A172 (cell line): ENCODE results near the gene SP3. TPM values are rescaled to one million over a fixed set of nuclear protein-coding genes. Genes with fewer than 3 reads are reported as not detected.

Source experiments
- DNase-seq: peaks from one replicate; pipeline ENCODE4 v3.0.0-alpha.2; 2015; ENCODE audit warnings: low spot score
- total RNA-seq: library from RNA; depleted of rRNA; stranded (reverse); fragments of >200 nt; shearing (Covaris generic); gene quantifications from 2 replicates; pipeline ENCODE4 v1.2.3, GENCODE V29; 2014

The SP3 gene
- total RNA-seq, 1 experiment from 2014 or later = 89.7 TPM

DNA sequence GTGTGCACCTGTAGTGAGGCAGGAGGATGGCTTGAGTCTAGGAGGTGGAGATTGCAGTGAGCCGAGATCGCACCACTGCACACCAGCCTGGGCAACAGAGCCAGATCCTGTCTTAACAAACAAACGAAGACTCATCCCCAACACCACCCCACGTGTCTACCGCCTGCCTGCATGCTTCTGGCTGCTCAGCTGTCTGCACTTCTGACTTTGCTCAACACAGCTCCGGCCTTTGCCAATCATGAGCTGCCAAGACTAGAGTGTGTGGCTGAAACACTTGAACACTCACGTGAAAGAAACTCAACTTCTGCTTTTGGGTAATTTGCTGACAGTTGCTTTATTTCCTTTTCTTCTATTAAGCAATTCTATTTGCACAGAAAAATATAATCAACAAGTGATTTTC is 32.1 kb upstream of the SP3 start:
- no peak for DNase-seq

DNA sequence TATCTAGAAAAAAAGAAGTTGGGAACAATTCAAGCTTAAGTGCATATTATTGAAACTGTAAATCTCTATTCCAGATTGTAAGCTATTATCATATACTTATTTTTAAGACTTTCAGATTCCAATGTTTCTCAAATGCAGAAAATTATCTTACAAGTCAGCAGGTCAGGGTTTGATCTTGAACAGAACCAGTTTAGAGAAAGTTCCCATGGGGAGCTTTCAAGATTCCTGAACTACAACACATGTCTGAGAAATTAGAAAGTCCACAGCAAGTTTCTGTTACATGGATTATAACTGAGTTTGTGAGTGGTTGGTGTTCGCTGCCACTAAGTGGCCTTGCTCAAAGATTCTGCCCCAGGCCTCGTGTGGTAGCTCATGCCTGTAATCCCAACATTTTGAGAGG is 31.6 kb upstream of the SP3 start:
- DNase-seq = no peak

DNA sequence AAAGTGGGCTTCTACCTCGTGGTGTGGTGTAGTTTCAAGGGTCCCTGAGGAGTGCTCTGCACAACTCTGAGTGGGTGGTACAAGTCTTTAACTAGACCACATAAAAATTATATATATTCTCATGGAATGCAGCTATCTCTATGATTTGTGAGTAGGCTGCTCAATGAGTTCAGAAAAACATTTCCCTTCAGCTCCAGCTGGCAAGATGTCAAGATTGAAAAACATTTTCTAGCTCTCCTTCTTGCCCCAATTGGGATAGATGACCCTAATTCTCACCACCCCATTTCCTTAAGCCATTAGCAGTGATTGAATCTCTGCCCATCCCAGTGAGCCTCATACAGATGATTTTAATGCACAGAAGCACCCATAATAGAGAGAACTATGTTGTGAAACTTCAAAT is 28.3 kb upstream of the SP3 start:
- DNase-seq = no peak

DNA sequence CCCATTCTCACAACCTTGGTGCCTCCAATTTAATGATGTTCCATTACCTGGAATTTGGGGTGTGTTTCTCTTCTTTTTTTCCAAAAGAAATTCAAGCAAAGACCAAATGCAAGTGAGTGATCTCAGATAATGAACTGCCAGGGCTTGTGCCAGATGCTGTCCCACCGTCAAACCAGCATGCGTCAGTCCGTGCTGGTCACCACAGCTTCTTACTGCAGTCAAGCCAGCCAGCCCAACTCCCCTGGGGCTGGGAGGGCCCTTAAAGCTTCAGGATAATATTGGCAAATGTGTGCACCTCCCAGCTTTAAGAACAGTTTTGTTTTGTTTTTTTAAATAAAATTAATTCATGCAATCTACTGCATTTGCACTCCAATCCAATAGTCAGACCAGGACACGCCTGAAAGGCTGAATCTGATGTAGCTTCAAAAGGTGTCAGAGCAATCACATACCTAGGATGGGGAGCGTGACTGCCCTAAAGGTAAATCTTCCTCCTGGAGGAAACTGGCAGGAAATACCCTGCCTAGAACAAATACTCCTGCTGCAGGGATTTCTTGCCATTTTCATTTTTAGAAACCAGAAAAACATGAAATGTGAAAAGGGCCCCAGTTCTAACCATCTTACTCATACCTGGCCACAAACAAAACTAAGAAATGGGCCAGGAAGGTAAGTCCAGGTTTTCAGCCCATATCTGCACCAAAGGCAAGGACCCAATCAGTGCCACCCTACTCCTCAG is 26.8 kb upstream of the SP3 start:
- DNase-seq = no peak

DNA sequence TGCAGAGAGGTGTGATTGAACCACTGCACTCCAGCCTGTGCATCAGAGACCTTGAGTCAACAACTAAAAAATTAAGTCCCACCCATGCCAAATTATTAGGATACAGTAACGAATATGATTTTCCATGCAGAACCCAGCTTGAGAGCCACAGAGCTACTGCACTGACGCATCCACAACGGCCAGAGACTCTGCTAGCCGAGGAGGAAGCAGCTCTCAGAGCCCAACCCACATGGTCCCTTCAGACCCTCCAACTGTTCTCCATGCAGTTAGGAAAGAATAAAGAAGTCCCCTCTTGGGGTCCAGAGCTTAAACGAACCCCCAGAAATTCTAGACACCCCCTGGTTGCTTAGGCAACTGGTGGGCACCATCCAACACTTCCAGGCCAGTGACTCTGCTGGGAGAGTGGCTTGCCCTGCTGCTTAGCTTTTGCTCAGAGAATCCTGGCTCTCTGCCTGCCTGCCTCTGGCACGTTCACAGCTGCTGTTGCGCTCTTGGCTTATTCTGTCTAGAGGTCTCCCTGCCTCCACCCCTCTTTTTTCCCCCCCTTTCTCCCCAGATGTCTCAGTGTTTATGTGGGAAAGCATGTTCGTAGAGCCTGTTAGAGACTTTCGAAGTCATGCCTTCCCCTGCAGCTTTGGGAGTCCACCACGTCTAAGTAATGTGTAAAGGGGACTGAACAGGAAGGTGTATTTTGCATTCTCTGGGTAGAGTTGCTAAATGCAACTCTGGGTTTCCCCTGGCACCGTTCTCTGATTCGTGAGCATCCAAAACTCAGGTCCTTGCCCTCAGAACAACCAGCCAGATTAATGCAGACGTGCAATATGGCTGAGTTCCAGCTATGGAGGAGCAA is 26.0 kb upstream of the SP3 start:
- DNase-seq = no peak

DNA sequence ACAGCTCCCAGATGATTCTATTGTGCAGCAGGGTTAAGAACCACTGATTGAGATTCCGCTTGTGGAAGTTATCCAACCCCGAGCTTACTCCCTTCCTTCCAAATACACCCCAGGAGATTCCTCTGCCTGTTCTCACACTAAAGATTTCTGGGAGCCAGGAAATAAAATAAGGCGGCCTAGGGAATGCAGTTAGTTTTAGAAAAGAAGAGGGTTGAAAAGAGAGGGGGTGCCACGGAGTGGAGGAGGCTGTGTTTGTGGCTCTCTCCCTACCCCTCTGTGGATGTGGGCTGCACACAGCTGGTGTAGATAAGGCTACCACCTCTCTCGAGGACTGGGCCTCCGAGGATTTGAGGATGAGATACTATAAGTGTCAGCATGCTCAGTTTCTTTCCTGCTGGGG is 25.1 kb upstream of the SP3 start:
- no peak for DNase-seq

DNA sequence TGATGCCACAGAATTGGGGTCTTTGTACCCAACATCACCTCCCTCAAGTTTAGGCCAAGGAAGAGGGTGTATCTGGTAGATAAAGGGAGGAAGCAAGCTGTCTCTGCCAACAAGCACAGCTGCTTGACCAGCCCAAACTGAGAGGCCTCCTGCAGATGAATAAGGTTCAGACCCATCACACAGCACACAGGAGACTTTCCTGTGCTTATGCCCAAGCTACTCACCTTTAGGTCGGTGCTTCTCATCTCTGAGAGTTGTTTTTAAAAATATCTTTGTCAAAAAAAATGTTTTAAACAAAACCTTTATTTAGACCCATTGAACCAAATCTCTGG is 24.7 kb upstream of the SP3 start:
- no peak for DNase-seq

DNA sequence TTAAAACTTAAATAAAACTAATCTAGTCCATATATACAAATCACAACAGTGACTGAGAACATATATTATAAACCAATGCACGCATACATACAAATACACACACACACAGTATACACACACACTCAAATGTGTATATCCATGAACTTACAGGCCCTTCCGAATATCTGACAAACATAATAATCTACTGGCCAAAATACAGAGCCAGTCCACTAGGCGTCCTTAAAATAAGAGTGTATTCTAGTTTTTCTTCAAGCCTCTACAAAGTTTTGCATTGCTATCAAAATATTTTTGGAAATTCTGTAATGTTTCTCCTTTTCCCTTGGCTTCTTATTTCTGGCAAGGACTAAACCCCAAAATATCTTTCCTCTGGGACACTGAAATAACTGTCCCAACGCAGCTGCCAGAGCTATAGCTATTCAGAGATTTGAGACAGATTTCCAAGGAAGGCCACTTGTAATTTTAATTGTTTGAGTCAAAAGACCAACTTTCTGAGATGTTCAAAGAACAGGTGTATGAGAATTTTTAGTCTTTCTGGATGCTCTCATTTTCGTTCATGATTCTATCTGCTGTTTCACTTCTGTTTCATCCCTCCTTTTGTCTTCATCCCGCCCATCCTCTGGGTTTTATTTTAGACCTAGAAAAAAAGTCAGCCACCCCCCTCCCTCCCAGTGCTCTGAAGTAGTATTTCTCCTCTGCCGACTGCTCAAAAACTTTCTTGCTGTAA is 24.1 kb upstream of the SP3 start:
- DNase-seq = no peak

DNA sequence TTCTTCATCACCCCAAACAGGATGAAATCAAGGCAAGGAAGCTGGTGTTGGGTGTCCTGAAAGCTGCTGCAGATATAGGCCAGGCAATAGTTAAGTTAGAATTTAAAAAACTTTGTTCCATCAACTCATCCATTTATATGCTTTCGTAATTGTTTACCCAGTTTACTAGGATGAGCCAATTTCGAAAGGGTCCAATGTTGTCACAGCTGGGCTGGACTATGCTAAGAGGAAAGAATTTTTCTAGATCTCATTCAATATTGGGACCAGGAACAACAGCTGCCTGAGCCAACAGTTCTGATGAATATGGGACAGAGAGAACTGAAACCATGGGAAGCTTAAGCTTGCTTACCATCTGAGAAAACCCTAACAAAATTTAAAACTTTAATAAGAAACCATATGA is 21.6 kb upstream of the SP3 start:
- no peak for DNase-seq

DNA sequence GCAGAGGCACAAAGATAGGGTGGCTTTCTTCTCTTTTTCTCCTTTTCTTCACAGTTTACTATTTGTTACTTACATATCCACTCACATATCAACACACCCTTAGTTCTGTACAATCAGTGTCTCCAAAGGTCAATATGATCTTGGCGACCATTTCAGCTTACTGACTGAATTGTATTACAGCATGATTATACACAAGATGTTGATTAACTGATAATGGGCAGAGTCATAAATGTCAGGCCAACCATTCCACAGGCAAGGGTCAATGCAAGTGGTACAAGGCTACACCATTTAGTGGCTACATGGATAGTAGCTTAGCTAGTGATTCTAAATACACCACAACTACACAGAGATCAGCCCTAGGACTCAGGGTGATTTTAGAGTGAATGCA is 20.4 kb upstream of the SP3 start:
- DNase-seq = no peak

DNA sequence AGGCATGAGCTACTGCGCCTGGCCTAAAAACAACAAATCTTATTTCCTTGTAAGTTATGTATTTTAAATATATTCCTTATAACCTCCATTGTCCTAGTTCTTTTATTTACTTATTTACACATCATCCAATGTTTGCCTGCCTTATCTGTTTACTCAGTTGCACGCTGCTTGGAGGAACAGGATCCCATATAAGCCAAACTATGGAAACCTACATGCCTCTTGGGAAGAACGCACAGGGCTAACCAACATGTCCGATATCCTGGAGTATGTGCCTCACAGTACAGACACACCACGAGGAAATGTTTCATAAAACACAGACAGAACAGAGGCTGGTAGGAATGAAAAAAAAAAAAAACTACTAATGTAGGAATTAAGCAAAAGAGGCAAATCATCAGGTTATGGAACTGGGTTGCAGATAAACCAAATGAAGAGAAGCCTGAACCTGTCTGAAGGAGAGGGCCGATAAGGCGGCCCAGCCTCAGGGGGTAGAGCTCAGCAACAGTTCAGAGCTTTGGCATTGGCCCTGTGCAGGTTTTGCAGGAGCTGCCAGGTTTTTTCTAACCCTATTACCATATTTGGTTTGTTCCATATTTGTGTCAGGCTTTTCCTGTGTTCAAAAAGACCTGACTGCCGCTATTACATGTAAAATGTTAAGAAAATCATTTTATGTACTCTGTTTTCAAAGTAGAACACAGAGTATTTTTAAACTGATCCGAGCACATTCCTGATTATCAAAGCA is 19.9 kb upstream of the SP3 start:
- no peak for DNase-seq

DNA sequence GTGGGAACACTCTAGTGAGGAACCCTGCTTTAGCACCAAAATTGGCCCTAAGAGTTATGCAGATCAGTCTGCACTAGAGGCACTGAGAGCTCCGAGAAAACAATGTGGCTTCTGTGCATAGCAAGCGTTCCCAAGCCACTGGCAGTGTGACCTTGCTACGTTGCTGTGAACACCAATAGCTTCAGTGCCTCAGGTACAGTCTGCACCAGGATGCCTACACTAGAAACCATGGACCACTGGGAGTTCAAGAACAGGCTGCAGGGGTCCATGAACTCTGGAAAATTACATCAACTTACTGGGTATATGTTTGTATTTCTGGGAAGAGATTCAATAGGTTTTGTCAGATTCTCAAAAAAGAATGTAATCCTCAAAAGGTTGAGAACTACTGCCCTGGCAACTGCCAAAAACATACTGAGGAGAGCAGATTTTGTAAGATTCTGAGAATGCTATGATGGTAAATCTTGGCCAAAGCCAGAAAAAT is 18.3 kb upstream of the SP3 start:
- DNase-seq = no peak

DNA sequence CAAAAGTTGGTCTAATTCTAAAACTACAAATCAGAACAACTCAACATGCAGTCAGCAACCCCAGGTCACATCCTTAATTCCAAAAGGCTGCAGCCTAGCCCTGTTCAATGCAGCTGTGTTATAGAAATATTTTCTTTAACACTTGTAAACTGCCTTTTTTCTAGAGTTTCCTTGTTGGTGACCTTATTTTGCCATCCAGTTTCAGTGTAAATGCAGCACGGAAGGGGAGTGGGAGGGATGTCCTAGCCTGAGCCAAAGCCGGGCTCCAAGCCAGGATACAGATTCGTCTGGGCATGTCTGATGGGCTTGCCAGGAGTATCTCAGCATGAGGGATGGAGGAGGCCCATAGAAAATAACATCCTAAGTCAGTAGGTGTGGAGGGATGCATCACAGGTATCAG is 17.7 kb upstream of the SP3 start:
- DNase-seq = no peak

DNA sequence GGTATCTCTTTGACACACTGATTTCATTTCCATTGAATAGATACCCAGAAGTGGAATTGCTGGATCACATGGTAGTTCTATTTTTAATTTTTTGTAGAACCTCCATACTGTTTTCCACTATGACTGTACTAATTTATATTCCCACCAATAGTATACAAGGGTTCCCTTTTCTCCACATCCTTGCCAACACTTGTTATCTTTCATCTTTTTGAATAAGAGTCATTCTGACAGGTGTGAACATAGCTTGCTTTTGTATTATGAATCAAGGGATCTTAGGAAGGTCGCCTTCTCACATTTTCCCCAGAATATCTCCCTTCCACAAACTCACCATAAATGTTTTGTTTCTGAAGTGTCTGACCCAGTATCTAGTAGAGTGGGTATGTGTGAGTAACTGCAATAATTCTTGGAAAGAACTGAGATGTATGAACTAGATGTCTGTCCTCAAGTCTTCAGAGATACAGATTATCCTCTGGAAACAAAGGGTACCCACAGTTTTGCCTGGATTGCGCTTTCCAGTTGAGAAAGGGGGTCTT is 17.1 kb upstream of the SP3 start:
- no peak for DNase-seq

DNA sequence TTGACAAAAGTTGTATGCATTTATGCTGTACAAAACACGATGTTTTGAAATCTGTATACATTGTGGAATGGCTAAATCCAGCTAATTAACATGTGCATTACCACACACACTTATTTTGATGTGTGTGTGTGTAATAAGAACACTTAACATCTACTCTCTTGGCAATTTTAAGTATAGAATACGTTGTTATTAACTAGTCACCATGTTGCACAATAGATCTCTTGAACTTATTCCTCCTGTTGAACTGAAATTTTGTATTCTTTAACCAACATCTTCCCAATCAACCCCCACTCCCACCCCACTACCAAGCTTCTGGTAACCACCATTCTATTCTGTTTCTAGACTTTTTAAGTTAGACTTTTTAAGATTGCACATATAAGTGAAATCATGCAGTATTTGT is 16.3 kb upstream of the SP3 start:
- DNase-seq = no peak

DNA sequence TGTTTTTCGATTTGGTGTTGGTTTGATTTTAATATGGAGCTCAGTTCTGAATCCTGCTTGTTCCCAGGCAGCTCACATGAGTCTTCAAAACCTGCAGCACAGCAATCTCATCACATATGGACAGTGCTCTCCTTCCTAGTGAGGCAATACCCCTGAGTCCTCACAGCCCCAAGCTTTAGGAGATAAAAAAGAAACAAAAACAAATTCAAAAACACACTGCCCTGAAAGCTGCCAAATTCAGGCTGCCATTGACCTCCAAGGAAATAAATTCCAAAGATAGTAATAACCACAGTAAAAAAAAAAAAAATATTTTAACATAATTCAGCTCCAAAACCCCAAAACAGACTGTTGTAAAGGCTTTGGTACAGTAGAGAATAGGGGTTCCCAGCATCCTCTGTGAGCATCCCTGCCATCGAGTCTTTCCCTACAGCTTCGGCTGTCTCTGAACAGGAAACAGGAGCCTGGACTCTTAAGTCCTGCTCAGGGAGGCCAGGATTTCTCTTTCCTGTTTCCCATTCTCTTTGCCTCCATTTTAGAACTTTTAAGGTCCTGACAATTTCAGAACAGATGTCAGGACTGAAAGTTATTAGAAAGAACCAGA is 14.7 kb upstream of the SP3 start:
- DNase-seq = no peak

DNA sequence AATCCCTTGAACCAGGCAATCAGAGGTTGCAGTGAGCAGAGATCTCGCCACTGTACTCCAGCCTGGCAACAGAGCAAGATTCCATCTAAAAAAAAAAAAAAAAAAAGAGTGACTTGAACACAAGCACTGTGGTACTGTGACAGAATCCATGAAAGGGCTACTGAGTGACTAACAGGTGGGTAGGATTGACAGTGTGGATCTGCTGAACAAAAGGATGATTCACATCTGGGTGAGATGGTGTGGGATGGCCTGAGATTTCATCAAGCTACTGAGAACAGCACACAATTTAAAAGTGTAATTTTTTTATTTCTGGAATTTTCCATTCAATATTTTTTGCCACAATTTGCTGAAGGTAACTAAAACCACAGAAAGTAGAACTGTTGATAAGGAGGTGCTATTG is 13.3 kb upstream of the SP3 start:
- DNase-seq = peak; percentile 21

DNA sequence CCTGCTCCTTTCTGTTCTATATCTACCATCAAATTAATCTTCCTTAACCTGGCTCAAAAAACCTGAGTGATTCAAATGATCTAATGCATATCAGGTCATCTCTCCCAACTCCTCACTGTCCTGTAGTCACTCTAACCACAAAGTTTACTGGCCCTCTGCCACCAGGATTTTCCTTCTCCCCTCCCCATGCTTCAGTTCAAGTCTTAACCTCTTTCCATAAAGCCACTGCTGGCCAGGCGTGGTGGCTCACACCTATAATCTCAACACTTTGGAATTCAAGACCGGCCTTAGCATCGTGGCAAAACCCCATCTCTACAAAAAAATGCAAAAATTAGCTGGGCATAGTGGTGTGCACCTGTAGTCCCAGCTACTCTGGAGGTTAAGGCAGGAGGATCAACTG is 7.5 kb upstream of the SP3 start:
- peak; percentile 88 for DNase-seq

DNA sequence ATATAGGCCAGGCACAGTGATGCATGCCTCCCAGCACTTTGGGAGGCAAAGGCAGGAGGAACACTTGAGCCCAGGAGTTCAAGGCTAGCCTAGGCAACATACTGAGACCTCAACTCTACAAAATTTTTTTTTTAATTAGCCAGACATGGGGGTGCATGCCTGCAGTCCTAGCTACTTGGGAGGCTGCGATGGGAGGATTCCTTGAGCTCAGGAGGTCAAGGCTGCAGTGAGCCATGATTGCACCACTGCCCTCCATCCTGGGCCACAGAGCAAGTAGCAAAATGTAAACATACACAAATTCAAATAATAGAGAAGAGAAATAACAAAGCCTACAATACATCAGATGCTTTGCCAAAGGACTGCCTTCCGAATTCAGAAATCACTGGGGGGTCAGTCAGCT is 7.0 kb upstream of the SP3 start:
- DNase-seq = no peak

DNA sequence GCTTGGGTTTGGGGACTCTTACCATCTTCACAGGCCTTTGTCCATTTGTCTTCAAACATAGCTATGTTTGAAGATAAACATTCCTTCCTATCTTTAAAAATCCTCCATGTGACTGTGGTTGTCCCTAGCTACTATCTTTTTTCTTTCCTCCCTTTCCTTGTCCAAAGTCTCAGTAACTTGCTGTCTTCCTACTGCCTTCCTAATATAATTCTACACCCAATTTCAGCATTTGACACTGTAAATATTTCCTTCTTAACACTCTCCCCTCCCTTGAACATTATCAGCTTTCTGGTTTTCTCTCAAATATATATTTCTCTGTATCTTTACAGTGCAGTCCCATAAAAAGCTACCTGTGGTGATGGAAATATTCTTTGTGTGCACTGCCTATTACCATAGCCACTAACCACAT is 5.3 kb upstream of the SP3 start:
- DNase-seq = no peak

DNA sequence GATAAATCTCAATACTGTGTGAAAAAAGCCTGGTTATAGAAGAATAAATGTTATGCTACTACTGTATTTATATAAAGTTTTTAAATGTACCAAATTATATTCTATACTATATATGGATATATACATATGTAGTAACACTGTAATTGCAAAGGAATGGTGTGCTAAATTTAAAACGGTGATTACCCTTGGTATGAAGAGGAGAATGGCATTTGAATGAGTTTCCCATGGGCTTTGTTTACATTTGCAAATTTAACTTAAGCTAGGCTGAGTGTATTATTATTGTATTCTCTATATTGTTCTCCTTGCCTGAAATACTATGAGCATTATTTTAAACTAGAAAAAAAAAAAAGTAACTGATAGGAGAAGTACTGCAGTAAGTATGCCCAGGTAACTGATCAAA is 4.7 kb upstream of the SP3 start:
- DNase-seq = no peak
